Fibroblast of skin of left quadriceps (primary cell): ENCODE data around the gene CREB3L4.

ENCODE experiments used
- DNase-seq, 2 experiments: peaks; one replicate each; pipeline ENCODE4 v3.0.0-alpha.2; 2013; ENCODE audit warnings: low read depth in 2 of 2

The CREB3L4 gene

GRCh38 chr1:153937331-153937730 lies 30.4 kb upstream of the CREB3L4 start:
- no peak for DNase-seq

- DNase-seq = no peak
These were observed 28.7 kb upstream of the CREB3L4 start for GRCh38 chr1:153938996-153939395.

- no peak for DNase-seq
These were observed 28.2 kb upstream of the CREB3L4 start for GRCh38 chr1:153939476-153939875.

- DNase-seq = no peak
These were observed 26.9 kb upstream of the CREB3L4 start for GRCh38 chr1:153940756-153941155.

GRCh38 chr1:153941826-153942725 lies 25.6 kb upstream of the CREB3L4 start:
- no peak for DNase-seq

GRCh38 chr1:153942766-153943549 lies 24.7 kb upstream of the CREB3L4 start:
- no peak for DNase-seq

- no peak for DNase-seq
These were observed 23.5 kb upstream of the CREB3L4 start for GRCh38 chr1:153944005-153944826.

GRCh38 chr1:153944827-153945117 lies 22.9 kb upstream of the CREB3L4 start:
- DNase-seq = no peak

GRCh38 chr1:153945131-153945794 lies 22.4 kb upstream of the CREB3L4 start:
- no peak for DNase-seq

- no peak for DNase-seq
These were observed 21.7 kb upstream of the CREB3L4 start for GRCh38 chr1:153945795-153946621.

GRCh38 chr1:153946622-153947241 lies 21.0 kb upstream of the CREB3L4 start, which contains the start of gene DENND4B:
TSS of gene DENND4B (minus strand) at chr1:153946718. CDS start at chr1:153944374, 2,344 bp downstream.
- no peak for DNase-seq

GRCh38 chr1:153951183-153951582 lies 16.5 kb upstream of the CREB3L4 start:
- DNase-seq = no peak

- no peak for DNase-seq
These were observed 15.9 kb upstream of the CREB3L4 start for GRCh38 chr1:153951801-153952200.

- no peak for DNase-seq
These were observed 13.8 kb upstream of the CREB3L4 start for GRCh38 chr1:153953859-153954365.

- DNase-seq = no peak
These were observed 12.9 kb upstream of the CREB3L4 start for GRCh38 chr1:153954826-153955225.

- no peak for DNase-seq
These were observed 10.5 kb upstream of the CREB3L4 start for GRCh38 chr1:153956997-153957715.

GRCh38 chr1:153957744-153958110 lies 10.0 kb upstream of the CREB3L4 start:
- no peak for DNase-seq

GRCh38 chr1:153958111-153958960 lies 9.4 kb upstream of the CREB3L4 start, which contains the start of gene CRTC2:
TSS of gene CRTC2 (minus strand) at chr1:153958612. CDS start at chr1:153958497, 115 bp downstream.
- DNase-seq = peak; percentile 95
